BLaER1 treated with 17β-estradiol and CSF1 and Interleukin-3, amounts not matched to agents 10 nM and 100 nM (cell line): ENCODE results near the gene TM4SF4.

Experiments used
- H3K27ac ChIP-seq, 11 experiments: shearing (Covaris generic); formaldehyde crosslinking; 2 replicates each; pipeline ENCODE4 v1.8.1; 2022
- H3K27me3 ChIP-seq, 11 experiments: shearing (Covaris generic); formaldehyde crosslinking; 2 replicates each; pipeline ENCODE4 v1.8.1; 2022
- H3K36me3 ChIP-seq, 11 experiments: shearing (Covaris generic); formaldehyde crosslinking; 2 replicates each; pipeline ENCODE4 v1.8.1; 2022
- H3K4me1 ChIP-seq, 10 experiments: shearing (Covaris generic); formaldehyde crosslinking; 2 replicates each; pipeline ENCODE4 v1.8.1; 2022
- H3K4me2 ChIP-seq, 11 experiments: shearing (Covaris generic); formaldehyde crosslinking; 2 replicates each; pipeline ENCODE4 v1.8.1; 2022
- H3K4me3 ChIP-seq, 10 experiments: shearing (Covaris generic); formaldehyde crosslinking; 2 replicates each; pipeline ENCODE4 v1.8.1; 2022
- H3K9ac ChIP-seq, 11 experiments: shearing (Covaris generic); formaldehyde crosslinking; 2 replicates each; pipeline ENCODE4 v1.8.1; 2022
- H3K9me3 ChIP-seq, 11 experiments: shearing (Covaris generic); formaldehyde crosslinking; replicated peaks in 1 of 11; 2 replicates each; pipeline ENCODE4 v1.8.1; 2022
- H4K20me1 ChIP-seq, 11 experiments: shearing (Covaris generic); formaldehyde crosslinking; 2 replicates each; pipeline ENCODE4 v1.8.1; 2022
- Cebpa-rat ChIP-seq, 11 experiments: shearing (Covaris generic); IDR thresholded peaks; 2 replicates each; pipeline ENCODE4 v1.8.1; 2022

The TM4SF4 gene

GRCh38 chr3:149474250-149474817 is at the start of gene TM4SF4:
Gene TM4SF4 (plus strand): TSS chr3:149474697. CDS start chr3:149474878, 181 bp downstream.
- Histone ChIP-seq H3K4me2 (no peak within 1 kb of the TSS), H3K9ac (no peak within 1 kb of the TSS)

DNA sequence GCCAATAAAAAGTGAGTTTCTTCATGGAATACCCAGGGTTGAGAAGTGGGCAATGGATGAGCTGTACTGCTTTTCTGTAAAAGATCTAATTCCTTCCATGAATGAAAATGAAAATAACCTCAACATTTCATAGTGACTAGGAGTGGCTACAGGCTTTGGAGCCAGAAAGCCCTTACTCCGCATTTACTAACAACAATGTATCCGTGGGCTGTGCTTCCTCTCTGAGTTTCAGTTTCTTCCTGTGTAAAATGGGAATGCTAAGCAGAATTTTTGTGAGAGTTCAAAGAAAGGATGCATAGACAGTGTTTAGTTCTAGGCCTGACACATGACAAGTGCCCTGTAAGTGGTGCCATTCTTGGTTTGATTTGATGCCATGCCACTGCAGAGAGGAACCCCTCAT is 49.6 kb upstream of the TM4SF4 start:
- Histone ChIP-seq H3K36me3 (no peaks in the 10 kb centered on the region), H3K9ac (no peak overlapping the region), H3K4me1 (peaks cover 0 to 39% (median 0%) of the 10 kb centered on the region in 10 experiments; a peak in 6 of 20 replicates), H3K27ac (no peak overlapping the region), H3K4me3 (no peak overlapping the region), H3K4me2 (peak overlapping the region in 3 of 11 experiments; percentile 29 to 72 (median 70); a peak in 6 of 22 replicates), H3K9me3 (no peaks in the 10 kb centered on the region), H3K27me3 (no peaks in the 10 kb centered on the region), H4K20me1 (no peaks in the 10 kb centered on the region)
- no peak for TF ChIP-seq Cebpa-rat (IDR thresholded peaks at IDR 0.05)

More at GRCh38 chr3:149474250-149474817, at the start of gene TM4SF4:
- Histone ChIP-seq H3K4me1 (peaks cover 0 to 6% (median 0%) of the 10 kb centered on the region in 10 experiments; a peak in 2 of 20 replicates), H4K20me1 (no peaks in the 10 kb centered on the region), H3K36me3 (no peaks in the 10 kb centered on the region), H3K27ac (no peak within 1 kb of the TSS), H3K4me3 (no peak within 1 kb of the TSS), H3K9me3 (no peaks in the 10 kb centered on the region), H3K27me3 (no peaks in the 10 kb centered on the region)
- no peak; a peak in 1 of 22 replicates for TF ChIP-seq Cebpa-rat (IDR thresholded peaks at IDR 0.05)

- Histone ChIP-seq H4K20me1 (no peaks in the 10 kb centered on the region), H3K9me3 (no peaks in the 10 kb centered on the region), H3K4me1 (peaks cover 0 to 25% (median 0%) of the 10 kb centered on the region in 10 experiments; a peak in 4 of 20 replicates), H3K36me3 (no peaks in the 10 kb centered on the region), H3K4me3 (no peak overlapping the region), H3K4me2 (no peak overlapping the region), H3K9ac (no peak overlapping the region), H3K27ac (no peak overlapping the region), H3K27me3 (no peaks in the 10 kb centered on the region)
- TF ChIP-seq Cebpa-rat (IDR thresholded peaks at IDR 0.05) = no peak
Observed at GRCh38 chr3:149426325-149426724, 48.2 kb upstream of the TM4SF4 start.

GRCh38 chr3:149428087-149428486 is 46.4 kb upstream of the TM4SF4 start:
- no peak overlapping the region for H3K4me2 ChIP-seq
- peaks cover 0 to 21% (median 0%) of the 10 kb centered on the region in 10 experiments; a peak in 4 of 20 replicates for H3K4me1 ChIP-seq
- H3K27me3 ChIP-seq = no peaks in the 10 kb centered on the region
- no peaks in the 10 kb centered on the region for H3K36me3 ChIP-seq
- no peak overlapping the region for H3K4me3 ChIP-seq
- no peaks in the 10 kb centered on the region for H4K20me1 ChIP-seq
- no peaks in the 10 kb centered on the region for H3K9me3 ChIP-seq
- H3K9ac ChIP-seq = no peak overlapping the region
- TF ChIP-seq Cebpa-rat (IDR thresholded peaks at IDR 0.05) = no peak
- no peak overlapping the region for H3K27ac ChIP-seq

DNA sequence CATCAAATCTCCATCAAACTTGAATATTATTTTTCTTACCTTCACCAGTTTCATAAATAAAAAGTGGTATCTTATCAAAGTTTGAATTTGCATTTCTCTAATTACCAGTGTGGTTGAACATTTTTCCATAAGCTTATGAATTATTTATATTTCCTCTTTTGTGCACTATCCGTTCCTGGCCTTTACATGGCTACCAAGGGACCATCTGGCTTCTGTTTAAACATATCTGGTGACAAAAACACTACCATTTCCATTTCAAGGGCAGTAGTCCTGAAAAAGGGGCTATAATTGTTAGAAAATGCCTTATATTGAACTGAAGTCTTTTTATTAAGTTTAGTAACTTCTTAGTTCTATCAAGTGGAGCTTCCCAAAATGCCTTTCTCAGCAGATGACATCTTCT is 44.3 kb upstream of the TM4SF4 start:
- Histone ChIP-seq H3K9ac (no peak overlapping the region), H3K4me3 (no peak overlapping the region), H3K36me3 (no peaks in the 10 kb centered on the region), H3K27ac (no peak overlapping the region), H3K4me1 (peaks cover 0 to 10% (median 0%) of the 10 kb centered on the region in 10 experiments; a peak in 4 of 20 replicates), H3K4me2 (no peak overlapping the region), H3K9me3 (0 out of 22 replicates have a peak, but pooled peaks cover 0 to 4% (median 0%) of the 10 kb centered on the region in 11 experiments), H4K20me1 (no peaks in the 10 kb centered on the region), H3K27me3 (no peaks in the 10 kb centered on the region)
- no peak for TF ChIP-seq Cebpa-rat (IDR thresholded peaks at IDR 0.05)

GRCh38 chr3:149432149-149432548 is 42.3 kb upstream of the TM4SF4 start:
- no peak for TF ChIP-seq Cebpa-rat (IDR thresholded peaks at IDR 0.05)
- no peaks in the 10 kb centered on the region for H4K20me1 ChIP-seq
- no peak overlapping the region for H3K27ac ChIP-seq
- H3K36me3 ChIP-seq = no peaks in the 10 kb centered on the region
- H3K9ac ChIP-seq = no peak overlapping the region
- H3K9me3 ChIP-seq = 0 out of 22 replicates have a peak, but pooled peaks cover 0 to 4% (median 0%) of the 10 kb centered on the region in 11 experiments
- no peak overlapping the region for H3K4me2 ChIP-seq
- H3K4me1 ChIP-seq = no peaks in the 10 kb centered on the region
- no peak overlapping the region for H3K4me3 ChIP-seq
- no peaks in the 10 kb centered on the region; a peak in 1 of 22 replicates for H3K27me3 ChIP-seq

- no peak overlapping the region for H3K27ac ChIP-seq
- H3K9ac ChIP-seq = no peak overlapping the region
- no peaks in the 10 kb centered on the region for H3K36me3 ChIP-seq
- H3K4me2 ChIP-seq = no peak overlapping the region
- TF ChIP-seq Cebpa-rat (IDR thresholded peaks at IDR 0.05) = no peak
- H3K4me1 ChIP-seq = no peaks in the 10 kb centered on the region
- H3K9me3 ChIP-seq = 0 out of 22 replicates have a peak, but pooled peaks cover 0 to 4% (median 0%) of the 10 kb centered on the region in 11 experiments
- H4K20me1 ChIP-seq = no peaks in the 10 kb centered on the region
- peaks cover 0 to 10% (median 0%) of the 10 kb centered on the region in 11 experiments; a peak in 2 of 22 replicates for H3K27me3 ChIP-seq
- H3K4me3 ChIP-seq = no peak overlapping the region
Observed at GRCh38 chr3:149435996-149436885, 38.3 kb upstream of the TM4SF4 start.

DNA sequence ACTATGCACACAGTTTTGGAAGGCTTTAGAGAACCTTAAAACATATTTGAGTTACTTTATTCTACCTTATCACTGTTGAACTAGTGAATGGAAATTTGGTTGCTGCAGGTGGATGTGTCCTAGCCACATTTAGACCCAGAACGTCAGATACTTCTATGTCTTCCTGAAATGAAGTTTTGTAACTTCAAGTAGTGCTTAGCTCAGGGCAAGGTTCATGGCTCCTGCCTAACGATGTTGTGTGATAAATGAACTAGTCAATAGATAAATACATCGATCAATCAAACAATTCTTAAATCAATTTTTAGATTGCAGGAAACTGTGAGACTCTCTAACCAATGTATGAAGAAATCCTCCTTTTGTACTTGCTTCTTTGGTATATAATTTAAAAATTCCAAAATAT is 37.2 kb upstream of the TM4SF4 start:
- Histone ChIP-seq H3K4me2 (no peak overlapping the region), H3K9ac (no peak overlapping the region), H3K36me3 (no peaks in the 10 kb centered on the region), H3K4me1 (no peaks in the 10 kb centered on the region), H4K20me1 (no peaks in the 10 kb centered on the region), H3K27me3 (peaks cover 0 to 17% (median 0%) of the 10 kb centered on the region in 11 experiments; a peak in 3 of 22 replicates), H3K27ac (no peak overlapping the region), H3K4me3 (no peak overlapping the region), H3K9me3 (0 out of 22 replicates have a peak, but pooled peaks cover 0 to 4% (median 0%) of the 10 kb centered on the region in 11 experiments)
- no peak for TF ChIP-seq Cebpa-rat (IDR thresholded peaks at IDR 0.05)

GRCh38 chr3:149437710-149438109 is 36.8 kb upstream of the TM4SF4 start:
- no peaks in the 10 kb centered on the region for H3K36me3 ChIP-seq
- no peak overlapping the region for H3K4me2 ChIP-seq
- H3K9me3 ChIP-seq = 0 out of 22 replicates have a peak, but pooled peaks cover 0 to 4% (median 0%) of the 10 kb centered on the region in 11 experiments
- H3K27me3 ChIP-seq = peaks cover 0 to 17% (median 0%) of the 10 kb centered on the region in 11 experiments; a peak in 3 of 22 replicates
- no peak for TF ChIP-seq Cebpa-rat (IDR thresholded peaks at IDR 0.05)
- peaks cover 2 to 3% (median 3%) of the 10 kb centered on the region in 10 experiments; a peak in 17 of 20 replicates for H3K4me1 ChIP-seq
- H3K27ac ChIP-seq = no peak overlapping the region
- H3K4me3 ChIP-seq = no peak overlapping the region
- H4K20me1 ChIP-seq = no peaks in the 10 kb centered on the region
- H3K9ac ChIP-seq = no peak overlapping the region
